HEK293 (cell line): ENCODE results near the gene SLC35E2B.

Experiments
- CTCF ChIA-PET: fragments of 350-600 bp; formaldehyde crosslinking; extraction: SDS; loops from one replicate; lab custom pipeline; 2021; ENCODE audit warnings: antibody characterized with exemption; lab: Yijun Ruan, JAX
- POLR2A ChIA-PET: fragments of 300-600 bp; formaldehyde crosslinking; extraction: SDS; loops from one replicate; lab custom pipeline; 2020; ENCODE audit warnings: antibody characterized with exemption, inconsistent platforms; lab: Yijun Ruan, JAX
- H3K27ac ChIP-seq: fragments of 200-500 bp; sonication (Bioruptor generic); 2 replicates; pipeline ENCODE4 v1.5.1; 2014; ENCODE audit warnings: low read depth, low read length, control low read depth, inconsistent platforms; ENCODE audit errors: extremely low read depth
- H3K36me3 ChIP-seq, 2 experiments: fragments of 200-500 bp in 1 of 2; sonication (Bioruptor generic) in 1 of 2; 1 replicate in 1 of 2; 2 replicates in 1 of 2; pipeline ENCODE4 v1.5.1; 2014 to 2017; ENCODE audit warnings: inconsistent platforms in 2 of 2, low read length in 2 of 2; ENCODE audit not compliant: control insufficient read depth in 2 of 2, insufficient read depth in 1 of 2
- H3K4me1 ChIP-seq: fragments of 200-500 bp; sonication (Bioruptor generic); 2 replicates; pipeline ENCODE4 v1.5.1; 2014; ENCODE audit warnings: mild to moderate bottlenecking, low read length, inconsistent platforms; ENCODE audit not compliant: control insufficient read depth, insufficient read depth
- H3K4me3 ChIP-seq: 2 replicates; pipeline ENCODE4 v1.5.1; 2011; ENCODE audit warnings: low read depth, mild to moderate bottlenecking, control low read depth, low read length, moderate library complexity
- H3K9me3 ChIP-seq: fragments of 200-500 bp; sonication (Bioruptor generic); 2 replicates; pipeline ENCODE4 v1.5.1; 2014; ENCODE audit warnings: low read depth, low read length, inconsistent platforms; ENCODE audit not compliant: control insufficient read depth, insufficient read depth
- FEZF1 ChIP-seq: fragments of 450-650 bp; formaldehyde crosslinking; IDR thresholded peaks from 2 replicates; pipeline ENCODE4 v1.5.1; 2016; ENCODE audit warnings: missing biosample characterization, missing genetic modification characterization
- GLIS1 ChIP-seq: fragments of 450-650 bp; formaldehyde crosslinking; IDR thresholded peaks from 2 replicates; pipeline ENCODE4 v1.5.1; 2016; ENCODE audit warnings: missing biosample characterization, missing genetic modification characterization
- GLIS2 ChIP-seq: fragments of 450-650 bp; formaldehyde crosslinking; IDR thresholded peaks from 2 replicates; pipeline ENCODE4 v1.5.1; 2016; ENCODE audit warnings: missing biosample characterization, missing genetic modification characterization
- PRDM10 ChIP-seq: fragments of 450-650 bp; formaldehyde crosslinking; IDR thresholded peaks from 2 replicates; pipeline ENCODE4 v1.5.1; 2016; ENCODE audit warnings: missing biosample characterization, missing genetic modification characterization
- SP3 ChIP-seq: fragments of 450-650 bp; formaldehyde crosslinking; IDR thresholded peaks from 2 replicates; pipeline ENCODE4 v1.5.1; 2016; ENCODE audit warnings: missing biosample characterization, missing genetic modification characterization
- ZBTB44 ChIP-seq: fragments of 450-650 bp; IDR thresholded peaks from 2 replicates; pipeline ENCODE4 v1.5.1; 2018; ENCODE audit warnings: missing biosample characterization, mild to moderate bottlenecking, missing genetic modification characterization
- ZFP41 ChIP-seq: fragments of 450-650 bp; formaldehyde crosslinking; IDR thresholded peaks from 2 replicates; pipeline ENCODE4 v1.5.1; 2016; ENCODE audit warnings: missing biosample characterization, missing genetic modification characterization, borderline replicate concordance
- ZNF140 ChIP-seq: fragments of 450-650 bp; formaldehyde crosslinking; IDR thresholded peaks from 2 replicates; pipeline ENCODE4 v1.5.1; 2016; ENCODE audit warnings: missing biosample characterization, missing genetic modification characterization
- ZNF148 ChIP-seq: fragments of 450-650 bp; formaldehyde crosslinking; IDR thresholded peaks from 2 replicates; pipeline ENCODE4 v1.5.0; 2017; ENCODE audit warnings: missing biosample characterization, missing genetic modification characterization, borderline replicate concordance
- ZNF654 ChIP-seq: fragments of 450-650 bp; formaldehyde crosslinking; IDR thresholded peaks from 2 replicates; pipeline ENCODE4 v1.5.1; 2016; ENCODE audit warnings: low read depth, missing biosample characterization, missing genetic modification characterization
- ZSCAN30 ChIP-seq: fragments of 450-650 bp; IDR thresholded peaks from 2 replicates; pipeline ENCODE4 v1.5.1; 2018; ENCODE audit warnings: missing biosample characterization, mild to moderate bottlenecking, missing genetic modification characterization, moderate library complexity
- ZSCAN4 ChIP-seq: fragments of 450-650 bp; formaldehyde crosslinking; IDR thresholded peaks from 2 replicates; pipeline ENCODE4 v1.5.1; 2017; ENCODE audit warnings: missing biosample characterization, missing genetic modification characterization

The SLC35E2B gene

GRCh38 chr1:1620433-1621139, 72.0 kb downstream of the SLC35E2B start:
- H3K4me3 ChIP-seq, result no peak overlapping the region
- ChIA-PET POLR2A (interaction anchor here (0.6 kb wide), 1 partner anchor 62 kb away, joined by 3 read pairs; no protein-coding TSS in a partner anchor), CTCF (interaction anchor here (0.6 kb wide), 1 partner anchor 48 kb away, joined by 4 read pairs; no protein-coding TSS in a partner anchor)

More at GRCh38 chr1:1620433-1621139, 72.0 kb downstream of the SLC35E2B start:
- H3K4me1 ChIP-seq, result no peaks in the 10 kb centered on the region
- no peak overlapping the region for H3K27ac ChIP-seq
- no peak for TF ChIP-seq PRDM10 (tag by site-specific recombination)
- TF ChIP-seq SP3 (tag by site-specific recombination), result no peak
- no peak for TF ChIP-seq ZSCAN30 (tag by site-specific recombination)
- no peak for TF ChIP-seq ZNF140 (tag by site-specific recombination)
- no peak for TF ChIP-seq ZNF148 (tag by site-specific recombination)
- TF ChIP-seq FEZF1 (tag by site-specific recombination), result no peak
- no peak for TF ChIP-seq ZBTB44
- TF ChIP-seq ZFP41, result no peak
- peak; percentile 79 for TF ChIP-seq GLIS1 (tag by site-specific recombination)
- TF ChIP-seq GLIS2 (tag by site-specific recombination), result peak; percentile 38
- TF ChIP-seq ZSCAN4 (tag by site-specific recombination), result no peak
- TF ChIP-seq ZNF654 (tag by site-specific recombination), result no peak
- H3K9me3 ChIP-seq, result no peaks in the 10 kb centered on the region
- peaks cover 0 to 41% of the 10 kb centered on the region in 2 experiments; a peak in 1 of 3 replicates for H3K36me3 ChIP-seq
